Measurements from ENCODE around the gene SOCS6.
"Not testable (repeated sequence)": the region's sequence is repeated elsewhere in the genome, so short reads cannot be mapped to it uniquely, and the experiment has no call there.

SOCS6 gene

DNA sequence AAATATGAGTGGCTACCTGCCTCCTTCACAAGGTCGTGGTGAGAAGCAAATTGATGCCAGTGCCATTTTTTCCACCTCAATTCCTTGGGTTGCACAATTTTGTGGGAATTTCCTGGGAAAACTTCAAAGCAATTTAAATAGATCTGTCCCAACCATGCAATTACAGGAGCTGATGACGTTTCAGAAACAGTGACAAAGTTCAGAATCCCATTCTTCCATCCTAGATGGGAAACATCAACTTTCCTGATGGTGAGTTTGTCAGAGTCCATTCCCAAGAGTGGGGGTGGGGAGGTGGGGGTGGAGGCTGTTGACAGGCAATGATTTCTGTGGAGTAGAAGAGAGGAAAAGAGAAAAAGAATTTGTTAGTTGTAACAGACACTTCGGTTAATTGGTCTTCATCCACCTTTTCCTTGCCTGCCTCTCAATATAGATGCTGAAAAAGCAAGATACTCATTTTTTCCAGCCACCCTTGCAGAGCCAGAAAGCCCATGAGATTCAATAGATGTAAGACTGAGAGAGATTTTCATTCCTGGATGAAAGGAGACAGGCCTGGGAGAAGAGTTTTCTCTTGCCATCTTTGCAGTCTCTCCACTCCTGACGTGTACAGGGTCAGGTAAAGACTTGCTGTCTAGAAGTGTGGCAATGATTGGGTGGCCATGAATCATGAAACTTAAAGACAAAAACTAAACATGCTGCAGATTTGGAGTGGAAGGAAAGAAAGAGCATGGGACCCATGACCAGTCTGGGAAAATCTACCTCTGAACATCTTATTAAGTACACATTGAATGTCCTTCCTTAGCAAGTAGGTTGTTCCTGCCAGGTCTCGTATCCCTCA, 47.3 kb downstream of the SOCS6 start:
- no peak for DNase-seq (ENCODE audit: low read depth)
- TF ChIP-seq, protein P1, sequence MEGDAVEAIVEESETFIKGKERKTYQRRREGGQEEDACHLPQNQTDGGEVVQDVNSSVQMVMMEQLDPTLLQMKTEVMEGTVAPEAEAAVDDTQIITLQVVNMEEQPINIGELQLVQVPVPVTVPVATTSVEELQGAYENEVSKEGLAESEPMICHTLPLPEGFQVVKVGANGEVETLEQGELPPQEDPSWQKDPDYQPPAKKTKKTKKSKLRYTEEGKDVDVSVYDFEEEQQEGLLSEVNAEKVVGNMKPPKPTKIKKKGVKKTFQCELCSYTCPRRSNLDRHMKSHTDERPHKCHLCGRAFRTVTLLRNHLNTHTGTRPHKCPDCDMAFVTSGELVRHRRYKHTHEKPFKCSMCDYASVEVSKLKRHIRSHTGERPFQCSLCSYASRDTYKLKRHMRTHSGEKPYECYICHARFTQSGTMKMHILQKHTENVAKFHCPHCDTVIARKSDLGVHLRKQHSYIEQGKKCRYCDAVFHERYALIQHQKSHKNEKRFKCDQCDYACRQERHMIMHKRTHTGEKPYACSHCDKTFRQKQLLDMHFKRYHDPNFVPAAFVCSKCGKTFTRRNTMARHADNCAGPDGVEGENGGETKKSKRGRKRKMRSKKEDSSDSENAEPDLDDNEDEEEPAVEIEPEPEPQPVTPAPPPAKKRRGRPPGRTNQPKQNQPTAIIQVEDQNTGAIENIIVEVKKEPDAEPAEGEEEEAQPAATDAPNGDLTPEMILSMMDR (IDR thresholded peaks at IDR 0.05; ENCODE audit: low read depth, low read length, missing control alignments), result no peak
- no peak overlapping the region for H3K4me3 ChIP-seq (ENCODE audit: low read depth, low read length)

DNA sequence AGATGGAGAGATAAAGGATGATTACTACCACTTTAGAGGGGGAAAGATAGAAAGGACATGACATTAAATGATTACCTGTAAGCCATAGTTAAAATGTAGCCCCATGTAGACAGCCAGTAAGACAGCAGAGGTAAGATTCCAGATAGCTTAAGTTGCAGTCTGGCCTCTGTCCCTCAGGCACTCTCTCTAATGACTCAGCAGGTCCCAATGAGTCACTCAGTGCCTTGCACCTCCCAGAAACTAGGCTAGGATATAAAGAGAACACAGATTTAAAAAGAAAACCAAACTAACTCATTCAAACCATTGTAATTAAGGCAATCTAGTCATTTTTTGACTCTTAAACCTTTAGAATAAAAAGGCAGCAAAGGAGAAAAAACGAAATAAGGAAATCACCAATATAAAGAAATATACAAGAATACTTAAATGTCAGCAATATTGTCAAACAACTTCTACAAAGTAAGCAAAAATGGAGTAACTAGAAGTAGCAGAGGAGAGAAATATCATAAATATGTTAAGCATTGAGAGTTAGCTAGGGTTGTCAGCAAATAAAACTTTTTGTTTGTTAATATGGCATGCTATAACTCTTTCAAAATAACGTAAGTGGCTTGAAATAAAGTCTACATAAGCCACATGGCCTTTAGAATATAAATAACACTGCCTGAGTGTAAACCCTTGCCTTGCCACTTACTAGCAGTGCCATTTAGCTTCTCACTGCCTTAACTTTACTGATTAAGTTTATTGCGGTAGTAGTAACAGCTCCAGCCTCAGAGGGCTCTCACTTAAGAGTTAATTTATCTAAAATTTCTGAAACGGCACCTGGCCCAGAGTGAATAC, 48.5 kb downstream of the SOCS6 start:
- H3K4me3 ChIP-seq (ENCODE audit: low read depth, low read length), result no peak overlapping the region
- DNase-seq (ENCODE audit: low read depth), result no peak
- TF ChIP-seq, protein P1 (IDR thresholded peaks at IDR 0.05; ENCODE audit: low read depth, low read length, missing control alignments), result no peak

DNA sequence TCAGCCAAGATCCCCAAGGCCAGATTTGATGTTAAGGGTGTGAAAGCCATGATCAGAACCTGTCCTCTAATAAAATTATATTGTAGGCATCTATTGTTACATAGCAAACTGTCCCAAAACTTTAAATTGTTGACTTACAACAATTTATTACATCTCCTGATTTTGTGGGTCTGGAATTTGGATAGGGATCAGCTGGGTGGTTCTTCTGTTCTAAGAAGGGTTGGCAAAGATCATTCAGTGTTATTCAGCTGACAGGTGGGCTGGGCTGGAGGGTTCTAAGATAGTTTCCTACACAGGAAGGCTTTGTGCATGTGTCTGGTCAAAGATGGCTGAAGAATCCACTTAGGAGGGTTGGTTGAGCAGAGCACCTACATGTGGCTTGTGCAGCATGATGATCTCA, 50.0 kb downstream of the SOCS6 start:
- DNase-seq (ENCODE audit: low read depth), result no peak
- H3K4me3 ChIP-seq (ENCODE audit: low read depth, low read length), result no peak overlapping the region
- TF ChIP-seq, protein P1 (IDR thresholded peaks at IDR 0.05; ENCODE audit: low read depth, low read length, missing control alignments), result no peak

DNA sequence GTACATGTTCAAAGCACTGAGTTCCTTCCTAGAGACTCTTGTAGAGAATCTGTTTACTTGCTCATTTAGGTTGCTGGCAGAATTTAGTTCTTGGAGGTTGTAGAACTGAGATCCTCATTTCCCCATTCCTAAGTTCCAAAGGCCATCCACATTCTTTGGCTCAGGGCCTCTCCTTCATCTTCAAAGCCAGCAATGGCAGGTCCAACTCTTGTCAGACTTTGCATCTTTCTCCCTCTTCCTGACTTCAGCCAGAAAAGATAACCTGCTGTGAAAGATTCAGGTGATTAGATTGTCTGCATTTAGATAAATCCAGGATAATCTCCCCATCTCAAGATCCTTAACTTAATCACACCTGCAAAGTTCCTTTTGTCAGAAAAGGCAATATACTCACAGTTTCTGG, 51.1 kb downstream of the SOCS6 start:
- H3K4me3 ChIP-seq (ENCODE audit: low read depth, low read length), result no peak overlapping the region
- no peak for DNase-seq (ENCODE audit: low read depth)
- TF ChIP-seq, protein P1 (IDR thresholded peaks at IDR 0.05; ENCODE audit: low read depth, low read length, missing control alignments), result no peak

DNA sequence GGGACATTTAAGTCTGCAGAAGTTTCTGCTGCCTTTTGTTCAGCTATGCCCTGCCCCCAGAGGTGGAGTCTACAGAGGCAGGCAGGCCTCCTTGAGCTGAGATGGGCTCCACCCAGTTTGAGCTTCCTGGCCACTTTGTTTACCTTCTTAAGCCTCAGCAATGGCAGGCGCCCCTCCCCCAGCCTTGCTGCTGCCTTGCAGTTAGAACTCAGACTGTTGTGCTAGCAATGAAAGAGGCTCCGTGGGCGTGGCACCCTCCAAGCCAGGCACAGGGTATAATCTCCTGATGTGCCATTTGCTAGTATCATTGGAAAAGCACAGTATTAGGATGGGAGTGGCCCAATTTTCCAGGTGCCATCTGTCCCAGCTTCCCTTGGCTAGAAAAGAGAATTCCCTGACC, 59.6 kb downstream of the SOCS6 start:
- DNase-seq (ENCODE audit: low read depth); H3K4me3 ChIP-seq (ENCODE audit: low read depth, low read length): not testable (repeated sequence)

DNA sequence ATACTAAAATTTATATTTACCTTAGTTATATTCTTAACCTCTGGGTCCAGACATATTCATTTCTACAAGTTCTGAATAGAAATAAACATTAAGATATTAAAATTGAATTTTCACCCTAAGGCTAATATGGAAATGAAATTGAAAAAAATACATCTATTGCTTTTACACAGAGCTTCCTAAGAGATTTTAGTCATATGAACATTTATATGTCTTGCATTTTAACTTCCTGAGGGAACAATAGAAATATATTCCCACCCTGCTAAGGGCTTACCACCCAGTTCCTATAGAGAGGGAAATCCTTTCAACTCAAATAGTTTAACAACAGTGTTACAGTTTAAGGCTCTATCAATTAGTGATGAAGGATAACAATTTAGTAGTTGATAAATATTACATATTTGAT, 60.5 kb downstream of the SOCS6 start:
- DNase-seq (ENCODE audit: low read depth), result no peak
- TF ChIP-seq, protein P1 (IDR thresholded peaks at IDR 0.05; ENCODE audit: low read depth, low read length, missing control alignments), result no peak
- H3K4me3 ChIP-seq (ENCODE audit: low read depth, low read length), result no peak overlapping the region

DNA sequence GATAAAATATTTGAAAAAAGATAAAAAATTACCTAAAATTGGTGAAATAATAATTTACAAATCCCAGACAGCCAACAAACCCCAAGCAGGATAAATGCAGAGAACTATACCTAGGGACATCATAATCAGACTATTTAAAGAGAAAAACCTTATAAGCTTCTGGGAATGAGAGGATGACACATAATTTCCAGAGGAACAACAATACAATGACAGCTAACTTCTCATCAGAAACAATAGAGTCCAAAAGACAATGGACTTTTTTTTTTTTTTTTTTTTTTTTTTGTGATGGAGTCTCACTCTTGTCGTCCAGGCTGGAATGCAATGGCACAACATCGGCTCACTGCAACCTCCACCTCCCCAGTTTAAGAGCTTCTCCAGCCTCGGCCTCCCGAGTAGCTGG, 65.2 kb downstream of the SOCS6 start:
- TF ChIP-seq, protein P1 (IDR thresholded peaks at IDR 0.05; ENCODE audit: low read depth, low read length, missing control alignments), result no peak
- no peak overlapping the region for H3K4me3 ChIP-seq (ENCODE audit: low read depth, low read length)
- DNase-seq (ENCODE audit: low read depth), result no peak

Measured in GM12864 (cell line).